ENCODE measurements around the gene ATP6V0A1.

GRCh38 chr17:42411905-42412679, 46.6 kb upstream of the ATP6V0A1 start:
- TF ChIP-seq CTCF (IDR thresholded peaks at IDR 0.05) (no peak), POLR2AphosphoS5 (IDR thresholded peaks at IDR 0.05) (no peak), POLR2A (IDR thresholded peaks at IDR 0.05; ENCODE audit: low read depth) (no peak)
